Liver (tissue), 9 donors: ENCODE results near the gene CEP295NL. TPM values are rescaled to one million over a fixed set of nuclear protein-coding genes. Genes with fewer than 3 reads are reported as not detected.

Experiments used
- DNase-seq: peaks from one replicate; pipeline ENCODE4 v3.0.0-alpha.2; 2017; ENCODE audit warnings: low spot score
- H3K27ac ChIP-seq, 2 donors: one replicate each; pipeline ENCODE4 v1.7.0; 2013; ENCODE audit warnings: inconsistent platforms in 2 of 2, low read length in 2 of 2, control low read depth in 1 of 2, low read depth in 1 of 2, mild to moderate bottlenecking in 1 of 2
- H3K27me3 ChIP-seq, 4 donors: one replicate each; pipeline versions ENCODE4 v1.6.1 to v1.7.0; 2013; ENCODE audit warnings: low read length in 3 of 4, inconsistent platforms in 1 of 4, mild to moderate bottlenecking in 1 of 4, moderate library complexity in 1 of 4; ENCODE audit not compliant: control insufficient read depth in 4 of 4, insufficient read depth in 4 of 4
- H3K36me3 ChIP-seq, 4 donors: one replicate each; pipeline versions ENCODE4 v1.6.1 to v1.7.0; 2013; ENCODE audit warnings: low read length in 3 of 4, mild to moderate bottlenecking in 3 of 4, low read depth in 1 of 4, moderate library complexity in 1 of 4; ENCODE audit not compliant: control insufficient read depth in 4 of 4, insufficient read depth in 3 of 4
- H3K4me1 ChIP-seq, 4 donors: one replicate each; pipeline versions ENCODE4 v1.6.1 to v1.7.0; 2013; ENCODE audit warnings: low read length in 3 of 4, mild to moderate bottlenecking in 3 of 4, moderate library complexity in 1 of 4; ENCODE audit not compliant: control insufficient read depth in 4 of 4, insufficient read depth in 4 of 4
- H3K4me3 ChIP-seq, 3 donors: one replicate each; pipeline versions ENCODE4 v1.6.1 to v1.7.0; 2013; ENCODE audit warnings: low read length in 3 of 3, control low read depth in 1 of 3, low read depth in 1 of 3, mild to moderate bottlenecking in 1 of 3
- H3K9ac ChIP-seq, 2 donors: one replicate each; pipeline ENCODE4 v1.7.0; 2013; ENCODE audit warnings: low read length in 2 of 2, mild to moderate bottlenecking in 2 of 2, moderate library complexity in 2 of 2, control low read depth in 1 of 2, low read depth in 1 of 2
- H3K9me3 ChIP-seq, 4 donors: one replicate each; pipeline versions ENCODE4 v1.6.1 to v1.7.0; 2013; ENCODE audit warnings: low read length in 3 of 4; ENCODE audit not compliant: control insufficient read depth in 4 of 4
- ATF3 ChIP-seq: IDR thresholded peaks from 2 replicates; pipeline ENCODE4 v1.6.1; 2016; ENCODE audit warnings: antibody characterized with exemption
- CTCF ChIP-seq: fragments of 150-350 bp; IDR thresholded peaks from 2 replicates; pipeline ENCODE4 v1.5.1; 2017; ENCODE audit warnings: improper control_type of control experiment, low read depth, low read length; ENCODE audit not compliant: missing input control
- EGR1 ChIP-seq, 2 donors: IDR thresholded peaks; 2 replicates each; pipeline ENCODE4 v1.6.1; 2016 to 2018; ENCODE audit warnings: antibody characterized with exemption in 2 of 2, low read depth in 2 of 2
- FOXA1 ChIP-seq: IDR thresholded peaks from 2 replicates; pipeline ENCODE4 v1.6.1; 2016; ENCODE audit warnings: antibody characterized with exemption
- FOXA2 ChIP-seq: IDR thresholded peaks from 2 replicates; pipeline ENCODE4 v1.6.1; 2016; ENCODE audit warnings: antibody characterized with exemption
- GABPA ChIP-seq, 2 donors: IDR thresholded peaks in 1 of 2; conservative IDR thresholded peaks in 1 of 2; 2 replicates each; pipeline ENCODE4 v1.6.1; 2016; ENCODE audit warnings: antibody characterized with exemption in 2 of 2, mild to moderate bottlenecking in 1 of 2, moderate library complexity in 1 of 2
- HNF4A ChIP-seq, 2 donors: conservative IDR thresholded peaks; 2 replicates each; pipeline ENCODE4 v1.6.1; 2016; ENCODE audit warnings: antibody characterized with exemption in 2 of 2, mild to moderate bottlenecking in 2 of 2
- HNF4G ChIP-seq: IDR thresholded peaks from 2 replicates; pipeline ENCODE4 v1.6.1; 2016; ENCODE audit warnings: antibody characterized with exemption
- JUND ChIP-seq, 2 donors: IDR thresholded peaks; 2 replicates each; pipeline ENCODE4 v1.6.1; 2016; ENCODE audit warnings: antibody characterized with exemption in 2 of 2
- MAX ChIP-seq: IDR thresholded peaks from 2 replicates; pipeline ENCODE4 v1.6.1; 2016; ENCODE audit warnings: antibody characterized with exemption
- NR2F2 ChIP-seq: IDR thresholded peaks from 2 replicates; pipeline ENCODE4 v1.6.1; 2016; ENCODE audit warnings: antibody characterized with exemption
- RAD21 ChIP-seq, 2 donors: IDR thresholded peaks; 2 replicates each; pipeline ENCODE4 v1.6.1; 2016; ENCODE audit warnings: antibody characterized with exemption in 2 of 2, mild to moderate bottlenecking in 2 of 2
- REST ChIP-seq: IDR thresholded peaks from 2 replicates; pipeline ENCODE4 v1.6.1; 2016; ENCODE audit warnings: antibody characterized with exemption, mild to moderate bottlenecking
- RXRA ChIP-seq, 2 donors: IDR thresholded peaks; 2 replicates each; pipeline ENCODE4 v1.6.1; 2017 to 2018; ENCODE audit warnings: antibody characterized with exemption in 2 of 2, mild to moderate bottlenecking in 1 of 2
- SP1 ChIP-seq: IDR thresholded peaks from 2 replicates; pipeline ENCODE4 v1.6.1; 2018; ENCODE audit warnings: antibody characterized with exemption, mild to moderate bottlenecking
- TAF1 ChIP-seq: conservative IDR thresholded peaks from 2 replicates; pipeline ENCODE4 v1.6.1; 2016; ENCODE audit warnings: antibody characterized with exemption, mild to moderate bottlenecking
- YY1 ChIP-seq: IDR thresholded peaks from 2 replicates; pipeline ENCODE4 v1.6.1; 2016; ENCODE audit warnings: antibody characterized with exemption, mild to moderate bottlenecking
- ZBTB33 ChIP-seq: IDR thresholded peaks from 2 replicates; pipeline ENCODE4 v1.6.1; 2016; ENCODE audit warnings: antibody characterized with exemption
- WGBS: extraction: QIAGEN DNeasy Blood & Tissue Kit; methylation state at CpG from one replicate; pipeline ENCODE4 v1.1.7; 2013; 5-methylcytosine and 5-hydroxymethylcytosine counted together
- polyA plus RNA-seq, 2 donors: library from polyadenylated mRNA; stranded (reverse) in 1 of 2; unstranded in 1 of 2; fragments of 200-250 nt in 1 of 2; fragments of >200 nt in 1 of 2; fragmentation: Nextera tagmentation in 1 of 2; extraction: Ambion mirVana in 1 of 2; gene quantifications; one replicate each; pipeline versions ENCODE4 v1.2.1 to v1.2.3, GENCODE V29; 2013 to 2015
- total RNA-seq, 2 donors: library from RNA; depleted of rRNA; stranded (reverse); fragments of >200 nt; gene quantifications; one replicate each; pipeline ENCODE4 v1.2.3, GENCODE V29; 2014
- donor health status: healthy.
- donor health status: healthy.
- donor health status: healthy.
- donor health status: healthy.
- donor health status: healthy.

CEP295NL gene
- total and polyA plus RNA-seq, 4 donors: 0.28 to 1.0 TPM; not detected in 2

- H3K4me1 ChIP-seq: peaks cover 0 to 5% (median 0%) of the 10 kb centered on the region in 4 donors
- H3K9ac ChIP-seq: no peak overlapping the region
- H3K4me3 ChIP-seq: no peak overlapping the region
- TF ChIP-seq RXRA (IDR thresholded peaks at IDR 0.05): no peak
- no peak for DNase-seq
- no peak overlapping the region for H3K27ac ChIP-seq
- 87% methylated on average over 29 of the region's 29 CpGs for WGBS
- H3K9me3 ChIP-seq: no peaks in the 10 kb centered on the region
- no peaks in the 10 kb centered on the region for H3K27me3 ChIP-seq
- no peaks in the 10 kb centered on the region for H3K36me3 ChIP-seq
Observed at GRCh38 chr17:78900816-78901215, 2.2 kb downstream of the CEP295NL start.

- Histone ChIP-seq H3K27me3 (no peaks in the 10 kb centered on the region), H3K4me3 (no peak overlapping the region), H3K36me3 (no peaks in the 10 kb centered on the region), H3K4me1 (peaks cover 0 to 6% (median 0%) of the 10 kb centered on the region in 4 donors), H3K27ac (no peak overlapping the region), H3K9ac (no peak overlapping the region), H3K9me3 (no peaks in the 10 kb centered on the region)
- no peak for DNase-seq
- 79% methylated on average over 18 of the region's 18 CpGs for WGBS
- TF ChIP-seq HNF4A (conservative IDR thresholded peaks at IDR 0.05) (no peak), SP1 (no peak), NR2F2 (no peak), FOXA2 (no peak), TAF1 (no peak), ATF3 (no peak), RAD21 (IDR thresholded peaks at IDR 0.05) (no peak), HNF4G (no peak), CTCF (no peak), GABPA (IDR thresholded peaks at IDR 0.05 in 1 of 2, conservative IDR thresholded peaks at IDR 0.05 in 1 of 2) (no peak), RXRA (IDR thresholded peaks at IDR 0.05) (no peak), EGR1 (IDR thresholded peaks at IDR 0.05; ENCODE audit: low read depth in 2 of 2) (no peak), FOXA1 (no peak), ZBTB33 (no peak), MAX (no peak), REST (no peak), YY1 (no peak), JUND (IDR thresholded peaks at IDR 0.05) (no peak)
Observed at GRCh38 chr17:78899361-78900260, 3.4 kb downstream of the CEP295NL start.
